HepG2 (cell line): ENCODE measurements around the gene NOTCH4. TPM values are rescaled to one million over a fixed set of nuclear protein-coding genes. Genes with fewer than 3 reads are reported as not detected.

ENCODE experiments used
- ATM ChIP-seq: fragments of 450-650 bp; IDR thresholded peaks from 2 replicates; pipeline ENCODE4 v1.7.1; 2017; ENCODE audit warnings: mild to moderate bottlenecking, borderline replicate concordance
- ERF ChIP-seq: IDR thresholded peaks from 2 replicates; pipeline ENCODE4 v1.6.1; 2018; ENCODE audit warnings: missing biosample characterization, missing genetic modification reagents
- ISL2 ChIP-seq: sonication (generic); formaldehyde crosslinking; IDR thresholded peaks from 2 replicates; pipeline ENCODE4 v1.5.0; 2020; ENCODE audit warnings: missing genetic modification reagents
- KDM1A ChIP-seq: IDR thresholded peaks from 2 replicates; pipeline ENCODE4 v1.6.1; 2016; ENCODE audit warnings: missing compliant biosample characterization
- KLF15 ChIP-seq: sonication (generic); formaldehyde crosslinking; IDR thresholded peaks from 2 replicates; pipeline ENCODE4 v1.8.1; 2023; ENCODE audit warnings: borderline replicate concordance, mild to moderate bottlenecking, inconsistent platforms, missing genetic modification reagents, mixed read lengths
- MBD4 ChIP-seq: IDR thresholded peaks from 2 replicates; pipeline ENCODE4 v1.6.1; 2012; ENCODE audit warnings: low read length, inconsistent platforms, borderline replicate concordance
- MEIS1 ChIP-seq: sonication (generic); formaldehyde crosslinking; IDR thresholded peaks from 2 replicates; pipeline ENCODE4 v1.9.0; 2021; ENCODE audit warnings: mild to moderate bottlenecking, missing genetic modification reagents, moderate library complexity, borderline replicate concordance
- NFIB ChIP-seq: sonication (generic); formaldehyde crosslinking; IDR thresholded peaks from 2 replicates; pipeline ENCODE4 v1.9.0; 2021; ENCODE audit warnings: missing genetic modification reagents, mild to moderate bottlenecking, borderline replicate concordance
- SNAPC2 ChIP-seq: sonication (generic); formaldehyde crosslinking; IDR thresholded peaks from 2 replicates; pipeline ENCODE4 v1.8.1; 2022; ENCODE audit warnings: mild to moderate bottlenecking, missing genetic modification reagents
- YEATS2 ChIP-seq: sonication (generic); formaldehyde crosslinking; IDR thresholded peaks from 2 replicates; pipeline ENCODE4 v1.4.0; 2020; ENCODE audit warnings: missing genetic modification reagents, borderline replicate concordance
- ZBTB14 ChIP-seq: sonication (generic); formaldehyde crosslinking; IDR thresholded peaks from 2 replicates; pipeline ENCODE4 v1.4.0; 2020; ENCODE audit warnings: missing genetic modification reagents
- ZBTB3 ChIP-seq: sonication (generic); formaldehyde crosslinking; IDR thresholded peaks from 2 replicates; pipeline ENCODE4 v1.4.0; 2020; ENCODE audit warnings: low read depth, mild to moderate bottlenecking, moderate library complexity, missing genetic modification reagents, borderline replicate concordance
- ZBTB7B ChIP-seq: sonication (generic); formaldehyde crosslinking; IDR thresholded peaks from 2 replicates; pipeline ENCODE4 v1.4.0; 2020; ENCODE audit warnings: missing genetic modification reagents
- ZFP36L2 ChIP-seq: sonication (generic); formaldehyde crosslinking; IDR thresholded peaks from 2 replicates; pipeline ENCODE4 v1.4.0; 2020; ENCODE audit warnings: missing genetic modification reagents
- ZMYM4 ChIP-seq: sonication (generic); formaldehyde crosslinking; IDR thresholded peaks from 2 replicates; pipeline ENCODE4 v1.8.1; 2023; ENCODE audit warnings: mild to moderate bottlenecking, missing genetic modification reagents
- ZNF143 ChIP-seq: sonication (generic); formaldehyde crosslinking; IDR thresholded peaks from 2 replicates; pipeline ENCODE4 v1.4.0; 2020; ENCODE audit warnings: missing genetic modification reagents
- ZNF17 ChIP-seq: sonication (generic); formaldehyde crosslinking; IDR thresholded peaks from 2 replicates; pipeline ENCODE4 v1.5.0; 2020; ENCODE audit warnings: mild to moderate bottlenecking, missing genetic modification reagents
- ZNF331 ChIP-seq: sonication (generic); formaldehyde crosslinking; IDR thresholded peaks from 2 replicates; pipeline ENCODE4 v1.4.0; 2020; ENCODE audit warnings: missing genetic modification reagents
- ZNF335 ChIP-seq: sonication (generic); formaldehyde crosslinking; IDR thresholded peaks from 2 replicates; pipeline ENCODE4 v1.4.0; 2020; ENCODE audit warnings: missing genetic modification reagents
- ZNF362 ChIP-seq: sonication (generic); formaldehyde crosslinking; IDR thresholded peaks from 2 replicates; pipeline ENCODE4 v1.4.0; 2020; ENCODE audit warnings: missing genetic modification reagents, mild to moderate bottlenecking, borderline replicate concordance
- ZNF574 ChIP-seq: sonication (generic); formaldehyde crosslinking; IDR thresholded peaks from 2 replicates; pipeline ENCODE4 v1.4.0; 2020; ENCODE audit warnings: missing genetic modification reagents
- ZNF703 ChIP-seq: sonication (generic); formaldehyde crosslinking; IDR thresholded peaks from 2 replicates; pipeline ENCODE4 v1.5.1; 2020; ENCODE audit warnings: missing genetic modification reagents, mild to moderate bottlenecking, moderate library complexity, borderline replicate concordance
- ZNF709 ChIP-seq: sonication (generic); formaldehyde crosslinking; IDR thresholded peaks from 2 replicates; pipeline ENCODE4 v1.5.0; 2020; ENCODE audit warnings: mild to moderate bottlenecking, missing genetic modification reagents
- polyA plus RNA-seq, 8 experiments: library from polyadenylated mRNA; depleted of rRNA in 3 of 8; stranded (reverse) in 7 of 8; unstranded in 1 of 8; fragments of >200 nt; fragmentation: Illumina TruSeq in 4 of 8; extraction: Trizol in 4 of 8; gene quantifications; 2 replicates each; pipeline versions ENCODE4 v1.2.1 to v1.2.3, GENCODE V29; 2011 to 2016; ENCODE audit warnings: low read depth in 4 of 8, missing spikeins in 1 of 8, mixed read lengths in 1 of 8; ENCODE audit not compliant: insufficient read depth in 1 of 8
- total RNA-seq, 5 experiments: library from RNA; depleted of rRNA; stranded (reverse); fragments of >200 nt; fragmentation: Illumina TruSeq; extraction: Trizol; gene quantifications; 2 replicates each; pipeline ENCODE4 v1.2.3, GENCODE V29; 2016; ENCODE audit warnings: low read depth in 1 of 5

Gene NOTCH4
- total and polyA plus RNA-seq, 2 of the 13 experiments (the other 11 are each of a cell fraction or from before 2014, with no cell fraction given): 0.51 to 0.83 TPM

- TF ChIP-seq ZBTB14 (CRISPR knock-in tag) (no peak), ZMYM4 (CRISPR knock-in tag) (no peak; the same call in none of the 2 replicates), ZBTB3 (CRISPR knock-in tag) (peak; percentile 83), ZBTB7B (no peak; the same call in 1 of the 2 replicates), MBD4 (no peak), ATM (no peak), ZNF709 (CRISPR knock-in tag) (peak; percentile 54; the same call in 1 of the 2 replicates), ZNF362 (CRISPR knock-in tag) (no peak), YEATS2 (no peak), ZNF574 (no peak), ZNF331 (no peak), ZFP36L2 (no peak), MEIS1 (CRISPR knock-in tag) (no peak; the same call in 1 of the 2 replicates), ERF (no peak), ISL2 (CRISPR knock-in tag) (no peak), KLF15 (CRISPR knock-in tag) (no peak), SNAPC2 (CRISPR knock-in tag) (peak; percentile 81; the same call in 1 of the 2 replicates), ZNF143 (CRISPR knock-in tag) (no peak), ZNF335 (CRISPR knock-in tag) (no peak), ZNF17 (CRISPR knock-in tag) (no peak), KDM1A (CRISPR knock-in tag) (no peak), NFIB (CRISPR knock-in tag) (no peak), ZNF703 (CRISPR knock-in tag) (no peak)
These were observed 46.6 kb downstream of the NOTCH4 start (continued) for GRCh38 chr6:32177183-32177787.
